Measurements from ENCODE around the gene TGFBRAP1.
A peak's percentile ranks its signal among the peaks of the same experiment; 100 is the strongest.

Gene TGFBRAP1

GRCh38 chr2:105236060-105236424 lies 93.5 kb downstream of the TGFBRAP1 start:
- no peak for DNase-seq

- DNase-seq: peak; percentile 44 to 51
Measured at GRCh38 chr2:105235388-105236059, 94.0 kb downstream of the TGFBRAP1 start.

GRCh38 chr2:105231232-105231619 lies 98.3 kb downstream of the TGFBRAP1 start:
- no peak for DNase-seq

GRCh38 chr2:105224444-105224843 lies 105.1 kb downstream of the TGFBRAP1 start:
- no peak for DNase-seq

GRCh38 chr2:105220604-105221003 lies 108.9 kb downstream of the TGFBRAP1 start:
- no peak for DNase-seq

GRCh38 chr2:105215586-105216192 lies 113.8 kb downstream of the TGFBRAP1 start:
- DNase-seq: no peak

Measured in activated CD4-positive, alpha-beta T cell treated with anti-CD3 and anti-CD28 coated beads, Interleukin-2, amount 50 U/mL, for 4 hours (primary cell).